Ovary (tissue), 9 donors: Measurements from ENCODE around the gene TRAF3IP3. TPM values are rescaled to one million over a fixed set of nuclear protein-coding genes. Genes with fewer than 3 reads are reported as not detected.

Experiments
- DNase-seq, 5 donors: peaks; one replicate each; pipeline ENCODE4 v3.0.0-alpha.2; 2019 to 2020
- H3K27ac ChIP-seq, 2 donors: fragments of 200-600 bp; one replicate each; pipeline versions ENCODE4 v1.5.1 to v1.8.0; 2019 to 2022
- H3K27me3 ChIP-seq: fragments of 200-600 bp; one replicate; pipeline ENCODE4 v1.8.0; 2022
- H3K36me3 ChIP-seq: fragments of 200-600 bp; sonication (generic); one replicate; pipeline ENCODE4 v1.5.1; 2019
- H3K4me1 ChIP-seq: one replicate; pipeline ENCODE4 v1.8.1; 2013; ENCODE audit warnings: mild to moderate bottlenecking, moderate library complexity; ENCODE audit not compliant: insufficient read depth
- H3K4me3 ChIP-seq: fragments of 200-600 bp; sonication (generic); one replicate; pipeline ENCODE4 v1.5.1; 2017
- H3K9me3 ChIP-seq, 2 donors: fragments of 200-600 bp in 1 of 2; sonication (generic) in 1 of 2; one replicate each; pipeline versions ENCODE4 v1.5.1 to v1.8.1; 2013 to 2019; ENCODE audit warnings: mild to moderate bottlenecking in 1 of 2, moderate library complexity in 1 of 2
- EP300 ChIP-seq: sonication (generic); formaldehyde crosslinking; IDR thresholded peaks from one replicate; pipeline ENCODE4 v1.6.1; 2017; ENCODE audit warnings: antibody characterized with exemption
- POLR2A ChIP-seq: fragments of 450-650 bp; IDR thresholded peaks from one replicate; pipeline ENCODE4 v1.6.1; 2017; ENCODE audit warnings: antibody characterized with exemption, mild to moderate bottlenecking, moderate library complexity
- WGBS, 3 donors: extraction: QIAGEN DNeasy Blood & Tissue Kit in 1 of 3; methylation state at CpG; one replicate each; pipeline versions ENCODE4 v1.1.5 to v1.1.7; 2013 to 2017; 5-methylcytosine and 5-hydroxymethylcytosine counted together
- intact Hi-C, 4 donors: fragments of 100-400 bp; cut with DNase I; formaldehyde crosslinking; loops; one replicate each; pipeline versions ENCODE4 v1.11.0 to v1.15.1; 2022 to 2023
- polyA plus RNA-seq, 2 donors: library from polyadenylated mRNA; stranded (reverse); fragments of 200-250 nt in 1 of 2; fragments of 350-450 nt in 1 of 2; fragmentation: Illumina TruSeq in 1 of 2; extraction: RNeasy Lipid Tissue Mini Kit (QIAGEN cat#74804) in 1 of 2; gene quantifications; one replicate each; pipeline ENCODE4 v1.2.3, GENCODE V29; 2013 to 2014
- total RNA-seq, 7 donors: library from RNA; depleted of rRNA in 2 of 7; stranded (reverse); fragments of >200 nt in 2 of 7; fragmentation: NEBNext Ultra II Directional in 3 of 7; extraction: Animal tissue kit (Norgen Biotek cat#: 25700) in 3 of 7; gene quantifications; one replicate each; pipeline versions ENCODE4 v1.1.0 to v1.2.4, GENCODE V29; 2016 to 2023
- TF ChIP-seq, protein P1 (sequence below), 3 donors: fragments of 450-650 bp in 2 of 3; fragments of 200-600 bp in 1 of 3; IDR thresholded peaks; one replicate each; pipeline versions ENCODE4 v1.5.1 to v1.8.0; 2016 to 2022; ENCODE audit warnings: antibody characterized with exemption in 3 of 3, mild to moderate bottlenecking in 1 of 3
- donor health status: DM: no; HTN: no; CAD: no; lungs with moderate emphysema.
- donor health status: DM: no; HTN: no; CAD: no.
- donor health status: Bipolar disorder and iron deficiency.
- donor health status: DM: yes; HTN: yes; CAD: no.
- donor health status: DM: no; HTN: no; CAD: no.
- donor health status: DM: yes; HTN: yes; CAD: no.

TRAF3IP3 gene
- total and polyA plus RNA-seq, 9 donors: 0.34 to 5.6 (median 1.4) TPM

DNA sequence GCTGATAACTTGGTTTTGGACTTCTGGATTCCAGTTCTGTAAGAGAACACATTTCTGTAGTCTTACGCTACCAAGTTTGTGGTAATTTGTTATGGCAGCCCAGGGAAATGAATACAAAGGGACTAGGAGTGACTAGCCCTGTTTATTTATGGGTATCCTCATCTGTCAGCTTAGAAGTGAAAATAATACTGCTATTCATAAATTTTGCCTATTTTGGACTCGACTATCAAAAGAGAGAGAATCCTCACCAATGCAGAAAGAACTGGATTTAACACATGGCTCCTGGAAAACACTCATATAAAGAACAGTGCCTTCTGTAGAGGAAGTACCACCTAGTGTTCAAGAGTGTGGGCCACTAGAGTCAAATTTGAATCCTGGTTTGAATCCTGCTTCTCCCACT, 28.6 kb upstream of the TRAF3IP3 start:
- no peaks in the 10 kb centered on the region for H3K9me3 ChIP-seq
- no peaks in the 10 kb centered on the region for H3K36me3 ChIP-seq
- DNase-seq: no peak
- intact Hi-C loops: no loop called here
- no peaks in the 10 kb centered on the region for H3K27me3 ChIP-seq
- no peak overlapping the region for H3K27ac ChIP-seq
- TF ChIP-seq POLR2A (no peak), EP300 (no peak)
- TF ChIP-seq, protein P1, sequence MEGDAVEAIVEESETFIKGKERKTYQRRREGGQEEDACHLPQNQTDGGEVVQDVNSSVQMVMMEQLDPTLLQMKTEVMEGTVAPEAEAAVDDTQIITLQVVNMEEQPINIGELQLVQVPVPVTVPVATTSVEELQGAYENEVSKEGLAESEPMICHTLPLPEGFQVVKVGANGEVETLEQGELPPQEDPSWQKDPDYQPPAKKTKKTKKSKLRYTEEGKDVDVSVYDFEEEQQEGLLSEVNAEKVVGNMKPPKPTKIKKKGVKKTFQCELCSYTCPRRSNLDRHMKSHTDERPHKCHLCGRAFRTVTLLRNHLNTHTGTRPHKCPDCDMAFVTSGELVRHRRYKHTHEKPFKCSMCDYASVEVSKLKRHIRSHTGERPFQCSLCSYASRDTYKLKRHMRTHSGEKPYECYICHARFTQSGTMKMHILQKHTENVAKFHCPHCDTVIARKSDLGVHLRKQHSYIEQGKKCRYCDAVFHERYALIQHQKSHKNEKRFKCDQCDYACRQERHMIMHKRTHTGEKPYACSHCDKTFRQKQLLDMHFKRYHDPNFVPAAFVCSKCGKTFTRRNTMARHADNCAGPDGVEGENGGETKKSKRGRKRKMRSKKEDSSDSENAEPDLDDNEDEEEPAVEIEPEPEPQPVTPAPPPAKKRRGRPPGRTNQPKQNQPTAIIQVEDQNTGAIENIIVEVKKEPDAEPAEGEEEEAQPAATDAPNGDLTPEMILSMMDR (IDR thresholded peaks at IDR 0.05): no peak
- H3K4me3 ChIP-seq: no peak overlapping the region
- H3K4me1 ChIP-seq: peaks cover 3% of the 10 kb centered on the region
- 87 to 93% (median 88%) methylated on average over 2 of the region's 2 CpGs for WGBS, 3 donors

DNA sequence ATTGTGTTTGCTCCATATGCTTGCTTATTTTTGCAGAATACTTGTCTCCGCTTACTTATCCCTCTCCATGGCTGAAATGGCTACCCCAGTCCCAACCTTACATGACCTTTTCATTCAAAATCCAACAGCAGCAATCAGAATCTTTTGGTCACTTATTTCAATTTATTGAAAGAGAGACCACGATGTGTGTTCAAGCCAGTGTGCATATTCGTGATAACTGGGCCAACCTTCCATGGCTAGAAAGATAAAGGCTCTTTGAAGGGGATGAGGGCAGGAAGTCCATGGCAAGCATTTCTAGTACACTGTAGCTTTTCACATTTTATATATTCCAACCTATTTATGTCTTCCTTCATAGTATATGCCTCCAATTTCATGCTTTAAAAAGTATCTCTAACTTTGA, 28.1 kb upstream of the TRAF3IP3 start:
- DNase-seq: no peak
- no peaks in the 10 kb centered on the region for H3K27me3 ChIP-seq
- H3K4me3 ChIP-seq: no peak overlapping the region
- intact Hi-C loops: no loop called here
- no peaks in the 10 kb centered on the region for H3K36me3 ChIP-seq
- H3K4me1 ChIP-seq: peaks cover 5% of the 10 kb centered on the region
- H3K27ac ChIP-seq: no peak overlapping the region
- H3K9me3 ChIP-seq: no peaks in the 10 kb centered on the region
- 79 to 88% (median 79%) methylated on average over 3 of the region's 3 CpGs for WGBS, 3 donors
- TF ChIP-seq EP300 (no peak), POLR2A (no peak)
- TF ChIP-seq, protein P1 (IDR thresholded peaks at IDR 0.05): no peak

- TF ChIP-seq POLR2A: no peak
- TF ChIP-seq, protein P1 (IDR thresholded peaks at IDR 0.05): no peak
- TF ChIP-seq EP300: no peak
- no peak overlapping the region for H3K27ac ChIP-seq
- no peak for DNase-seq
- H3K4me3 ChIP-seq: no peak overlapping the region
- H3K4me1 ChIP-seq: peaks cover 9% of the 10 kb centered on the region
- H3K36me3 ChIP-seq: no peaks in the 10 kb centered on the region
- H3K27me3 ChIP-seq: no peaks in the 10 kb centered on the region
- no peaks in the 10 kb centered on the region for H3K9me3 ChIP-seq
- WGBS, 3 donors: 20 to 72% (median 32%) methylated on average over 1 of the region's 1 CpG
- intact Hi-C loops: no loop called here
These were observed 27.4 kb upstream of the TRAF3IP3 start for GRCh38 chr1:209728466-209728865.

- TF ChIP-seq POLR2A: no peak
- TF ChIP-seq EP300: no peak
- TF ChIP-seq, protein P1 (IDR thresholded peaks at IDR 0.05): no peak
- Histone ChIP-seq H3K4me3 (no peak overlapping the region), H3K27ac (no peak overlapping the region), H3K36me3 (no peaks in the 10 kb centered on the region), H3K9me3 (no peaks in the 10 kb centered on the region), H3K4me1 (peaks cover 7% of the 10 kb centered on the region), H3K27me3 (no peaks in the 10 kb centered on the region)
- intact Hi-C loops: no loop called here
- no peak for DNase-seq
- 60 to 87% (median 77%) methylated on average over 1 of the region's 1 CpG for WGBS, 3 donors
These were observed 26.4 kb upstream of the TRAF3IP3 start for GRCh38 chr1:209729436-209729835.
